Smooth muscle cell (in vitro differentiated cells): ENCODE measurements around the gene SENP1. TPM values are rescaled to one million over a fixed set of nuclear protein-coding genes. Genes with fewer than 3 reads are reported as not detected.

Experiments
- DNase-seq: peaks from one replicate; lab custom pipeline; 2025; ENCODE audit not compliant: unreplicated experiment; lab: John Stamatoyannopoulos, UW
- H2AFZ ChIP-seq: fragments of 200-600 bp; sonication (generic); 2 replicates; pipeline ENCODE4 v1.6.0; 2016; ENCODE audit warnings: antibody characterized with exemption, low read depth, mild to moderate bottlenecking
- H3F3A ChIP-seq: fragments of 200-600 bp; sonication (generic); 2 replicates; pipeline ENCODE4 v1.6.0; 2017; ENCODE audit warnings: antibody characterized with exemption, low read depth
- H3K27ac ChIP-seq: fragments of 200-600 bp; sonication (generic); 2 replicates; pipeline ENCODE4 v1.5.1; 2016; ENCODE audit warnings: low read depth, mild to moderate bottlenecking
- H3K27me3 ChIP-seq: fragments of 200-600 bp; sonication (generic); 2 replicates; pipeline ENCODE4 v1.6.1; 2016; ENCODE audit warnings: low read depth, mild to moderate bottlenecking
- H3K36me3 ChIP-seq: fragments of 200-600 bp; sonication (generic); 2 replicates; pipeline ENCODE4 v1.5.1; 2016; ENCODE audit warnings: low read depth
- H3K4me1 ChIP-seq: fragments of 200-600 bp; sonication (generic); 2 replicates; pipeline ENCODE4 v1.5.1; 2016; ENCODE audit warnings: low read depth
- H3K4me2 ChIP-seq: fragments of 200-600 bp; sonication (generic); 2 replicates; pipeline ENCODE4 v1.6.0; 2016; ENCODE audit warnings: mild to moderate bottlenecking
- H3K4me3 ChIP-seq: fragments of 200-600 bp; sonication (generic); 2 replicates; pipeline ENCODE4 v1.5.1; 2016; ENCODE audit warnings: mild to moderate bottlenecking
- H3K79me2 ChIP-seq: fragments of 200-600 bp; sonication (generic); 2 replicates; pipeline ENCODE4 v1.6.0; 2016; ENCODE audit warnings: low read depth, mild to moderate bottlenecking
- H3K9ac ChIP-seq: fragments of 200-600 bp; sonication (generic); 2 replicates; pipeline ENCODE4 v1.6.0; 2016; ENCODE audit warnings: low read depth
- H3K9me3 ChIP-seq: fragments of 200-600 bp; sonication (generic); replicated peaks from 2 replicates; pipeline ENCODE4 v1.5.1; 2016; ENCODE audit warnings: low read depth
- H4K20me1 ChIP-seq: fragments of 200-600 bp; sonication (generic); 2 replicates; pipeline ENCODE4 v1.6.0; 2016; ENCODE audit warnings: low read depth
- CTCF ChIP-seq: fragments of 200-600 bp; sonication (generic); IDR thresholded peaks from 2 replicates; pipeline ENCODE4 v1.5.1; 2017; ENCODE audit warnings: borderline replicate concordance, mild to moderate bottlenecking, antibody characterized with exemption; ENCODE audit not compliant: insufficient read depth, poor library complexity, severe bottlenecking
- WGBS: methylation state at CpG from one replicate; pipeline ENCODE4 v1.1.7; 2016; ENCODE audit warnings: low lambda C conversion rate; 5-methylcytosine and 5-hydroxymethylcytosine counted together
- polyA plus RNA-seq: library from polyadenylated mRNA; unstranded; fragments of >200 nt; fragmentation: Nextera tagmentation; extraction: Ambion mirVana; gene quantifications from 2 replicates; pipeline ENCODE4 v1.2.1, GENCODE V29; 2016
- total RNA-seq: library from RNA; depleted of rRNA; stranded (reverse); fragments of >200 nt; gene quantifications from 2 replicates; pipeline ENCODE4 v1.2.3, GENCODE V29; 2014

The SENP1 gene
- total and polyA plus RNA-seq, 2 experiments from 2014 or later, result 6.7 to 25.8 TPM

- TF ChIP-seq CTCF, result no peak
- H3F3A ChIP-seq, result no peaks in the 10 kb centered on the region
- WGBS, result 88% methylated on average over 7 of the region's 7 CpGs
Observed at GRCh38 chr12:48015954-48016353, 89.9 kb downstream of the SENP1 start.

GRCh38 chr12:48015129-48015528 is 90.8 kb downstream of the SENP1 start:
- Histone ChIP-seq H3K27me3 (peaks cover 99% of the 10 kb centered on the region), H3K4me1 (no peaks in the 10 kb centered on the region), H3K79me2 (no peaks in the 10 kb centered on the region), H3F3A (no peaks in the 10 kb centered on the region), H3K9ac (no peak overlapping the region), H4K20me1 (no peaks in the 10 kb centered on the region), H3K9me3 (no peaks in the 10 kb centered on the region), H3K4me3 (no peak overlapping the region), H3K4me2 (no peak overlapping the region), H2AFZ (no peak overlapping the region), H3K27ac (no peak overlapping the region), H3K36me3 (no peaks in the 10 kb centered on the region)
- DNase-seq, result no peak
- 86% methylated on average over 1 of the region's 1 CpG for WGBS
- TF ChIP-seq CTCF, result no peak

More at GRCh38 chr12:48015954-48016353, 89.9 kb downstream of the SENP1 start:
- H3K27me3 ChIP-seq, result peaks cover 94% of the 10 kb centered on the region
- H4K20me1 ChIP-seq, result no peaks in the 10 kb centered on the region
- H3K4me3 ChIP-seq, result no peak overlapping the region
- H3K27ac ChIP-seq, result no peak overlapping the region
- no peaks in the 10 kb centered on the region for H3K9me3 ChIP-seq
- no peaks in the 10 kb centered on the region for H3K36me3 ChIP-seq
- no peak overlapping the region for H3K4me2 ChIP-seq
- no peak for DNase-seq
- H2AFZ ChIP-seq, result no peak overlapping the region
- H3K9ac ChIP-seq, result no peak overlapping the region
- H3K79me2 ChIP-seq, result no peaks in the 10 kb centered on the region
- no peaks in the 10 kb centered on the region for H3K4me1 ChIP-seq

- no peak for DNase-seq
- no peaks in the 10 kb centered on the region for H3K4me1 ChIP-seq
- H3K4me3 ChIP-seq, result no peak overlapping the region
- H3K9me3 ChIP-seq, result no peaks in the 10 kb centered on the region
- no peak overlapping the region for H3K9ac ChIP-seq
- peaks cover 99% of the 10 kb centered on the region for H3K27me3 ChIP-seq
- no peaks in the 10 kb centered on the region for H3K36me3 ChIP-seq
- WGBS, result 76% methylated on average over 2 of the region's 2 CpGs
- no peak overlapping the region for H2AFZ ChIP-seq
- TF ChIP-seq CTCF, result no peak
- no peak overlapping the region for H3K4me2 ChIP-seq
- no peaks in the 10 kb centered on the region for H3K79me2 ChIP-seq
- H3K27ac ChIP-seq, result no peak overlapping the region
- H4K20me1 ChIP-seq, result no peaks in the 10 kb centered on the region
- no peaks in the 10 kb centered on the region for H3F3A ChIP-seq
Observed at GRCh38 chr12:48013287-48013686, 92.6 kb downstream of the SENP1 start.

- Histone ChIP-seq H3K9me3 (no peaks in the 10 kb centered on the region), H3K36me3 (no peaks in the 10 kb centered on the region), H3K4me1 (no peaks in the 10 kb centered on the region), H2AFZ (no peak overlapping the region), H3K27me3 (peaks cover 99% of the 10 kb centered on the region), H3K4me2 (no peak overlapping the region), H3K79me2 (no peaks in the 10 kb centered on the region), H4K20me1 (no peaks in the 10 kb centered on the region), H3K4me3 (no peak overlapping the region), H3K27ac (no peak overlapping the region), H3K9ac (no peak overlapping the region), H3F3A (no peaks in the 10 kb centered on the region)
- DNase-seq, result no peak
- WGBS, result 77% methylated on average over 8 of the region's 8 CpGs
- no peak for TF ChIP-seq CTCF
Observed at GRCh38 chr12:48012070-48012469, 93.8 kb downstream of the SENP1 start.
